Glutamatergic neuron (in vitro differentiated cells): ENCODE data around the gene CEMIP. TPM values are rescaled to one million over a fixed set of nuclear protein-coding genes. Genes with fewer than 3 reads are reported as not detected.

Experiments used
- DNase-seq: peaks from one replicate; pipeline ENCODE4 v3.0.0; 2022
- H3K27ac Mint-ChIP-seq: one replicate; pipeline ENCODE4 v1.8.0; 2020; ENCODE audit warnings: mild to moderate bottlenecking, mixed read lengths, inconsistent platforms; ENCODE audit not compliant: unreplicated experiment
- H3K27me3 Mint-ChIP-seq: one replicate; pipeline ENCODE4 v1.8.0; 2020; ENCODE audit warnings: mild to moderate bottlenecking, moderate library complexity, mixed read lengths, inconsistent platforms; ENCODE audit not compliant: unreplicated experiment
- H3K36me3 Mint-ChIP-seq: one replicate; pipeline ENCODE4 v1.8.0; 2020; ENCODE audit warnings: mild to moderate bottlenecking, mixed read lengths, inconsistent platforms; ENCODE audit not compliant: unreplicated experiment
- H3K4me1 Mint-ChIP-seq: one replicate; pipeline ENCODE4 v1.8.0; 2020; ENCODE audit warnings: mild to moderate bottlenecking, low read depth, mixed read lengths, inconsistent platforms; ENCODE audit not compliant: unreplicated experiment
- H3K4me3 Mint-ChIP-seq: one replicate; pipeline ENCODE4 v1.8.0; 2020; ENCODE audit warnings: mild to moderate bottlenecking, mixed read lengths, inconsistent platforms; ENCODE audit not compliant: unreplicated experiment
- H3K9me3 Mint-ChIP-seq: one replicate; pipeline ENCODE4 v1.8.0; 2020; ENCODE audit warnings: mild to moderate bottlenecking, moderate library complexity, mixed read lengths, inconsistent platforms; ENCODE audit not compliant: unreplicated experiment
- CTCF ChIP-seq: fragments of 200-600 bp; sonication (generic); IDR thresholded peaks from one replicate; pipeline ENCODE4 v1.5.0; 2021; ENCODE audit not compliant: partially characterized antibody, unreplicated experiment
- total RNA-seq: library from RNA; stranded (reverse); fragmentation: NEBNext Ultra II Directional; extraction: Animal tissue kit (Norgen Biotek cat#: 25700); gene quantifications from one replicate; pipeline ENCODE4 v1.2.1, GENCODE V29; 2021; ENCODE audit not compliant: unreplicated experiment

CEMIP gene
- total RNA-seq, 1 donor from 2014 or later, result 0.25 TPM

- H3K27ac Mint-ChIP-seq, result no peak overlapping the region
- DNase-seq, result no peak
- no peaks in the 10 kb centered on the region for H3K36me3 Mint-ChIP-seq
- H3K9me3 Mint-ChIP-seq, result peaks cover 3% of the 10 kb centered on the region
- no peak for TF ChIP-seq CTCF
- H3K27me3 Mint-ChIP-seq, result no peaks in the 10 kb centered on the region
- no peak overlapping the region for H3K4me3 Mint-ChIP-seq
- peaks cover 4% of the 10 kb centered on the region for H3K4me1 Mint-ChIP-seq
Observed at GRCh38 chr15:80817901-80818300, 38.7 kb downstream of the CEMIP start.

GRCh38 chr15:80819001-80819400 lies 39.8 kb downstream of the CEMIP start:
- H3K9me3 Mint-ChIP-seq, result peaks cover 3% of the 10 kb centered on the region
- no peak overlapping the region for H3K27ac Mint-ChIP-seq
- H3K4me3 Mint-ChIP-seq, result no peak overlapping the region
- H3K27me3 Mint-ChIP-seq, result no peaks in the 10 kb centered on the region
- no peak for TF ChIP-seq CTCF
- H3K4me1 Mint-ChIP-seq, result peaks cover 7% of the 10 kb centered on the region
- no peak for DNase-seq
- no peaks in the 10 kb centered on the region for H3K36me3 Mint-ChIP-seq

DNA sequence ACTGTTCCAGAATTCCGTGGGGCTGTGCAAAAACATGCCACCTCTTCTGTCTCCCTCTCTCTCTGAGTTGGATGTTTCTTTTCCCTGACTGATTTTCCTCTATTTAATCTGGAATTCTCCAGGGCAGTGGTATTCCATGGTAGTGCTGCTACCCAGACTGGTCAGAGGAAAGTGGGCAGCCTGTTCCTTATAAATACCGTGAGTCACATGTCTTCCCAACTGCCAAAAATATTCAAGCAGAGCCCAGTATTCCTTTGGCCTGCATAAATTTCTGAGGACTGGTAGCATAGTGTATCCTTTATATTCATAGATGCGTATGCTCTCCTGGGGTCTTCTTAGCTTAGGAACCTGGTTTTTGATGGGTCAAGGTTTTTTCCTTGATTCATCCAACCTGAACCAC lies 40.9 kb downstream of the CEMIP start:
- Mint-ChIP-seq H3K27ac (no peak overlapping the region), H3K9me3 (peaks cover 1% of the 10 kb centered on the region), H3K4me1 (peaks cover 10% of the 10 kb centered on the region), H3K36me3 (no peaks in the 10 kb centered on the region), H3K4me3 (no peak overlapping the region), H3K27me3 (peaks cover 5% of the 10 kb centered on the region)
- TF ChIP-seq CTCF, result no peak
- no peak for DNase-seq

DNA sequence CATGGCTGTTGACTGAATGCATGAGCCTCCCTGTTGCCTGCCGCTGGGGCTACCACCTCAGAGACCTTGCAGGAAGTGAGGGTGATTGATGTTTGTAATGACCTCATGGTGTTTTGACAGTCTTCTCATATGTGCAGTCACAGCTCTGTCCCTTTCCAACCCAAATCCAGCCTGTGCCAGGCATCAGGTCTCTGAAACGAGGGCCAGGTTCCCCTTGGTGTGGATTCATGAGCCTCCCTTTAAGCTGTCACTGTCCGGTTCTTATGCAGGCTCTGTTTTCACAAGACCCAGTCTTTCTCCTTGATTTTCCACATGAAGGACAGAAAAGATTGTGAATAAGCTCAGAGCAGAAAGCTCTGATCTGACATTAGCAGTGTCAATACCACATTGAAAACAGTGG lies 43.1 kb downstream of the CEMIP start:
- Mint-ChIP-seq H3K27ac (no peak overlapping the region), H3K4me3 (no peak overlapping the region), H3K4me1 (peaks cover 10% of the 10 kb centered on the region), H3K36me3 (no peaks in the 10 kb centered on the region), H3K27me3 (peaks cover 6% of the 10 kb centered on the region), H3K9me3 (peaks cover 1% of the 10 kb centered on the region)
- no peak for DNase-seq
- TF ChIP-seq CTCF, result no peak

- no peak overlapping the region for H3K4me3 Mint-ChIP-seq
- H3K27ac Mint-ChIP-seq, result no peak overlapping the region
- no peak for TF ChIP-seq CTCF
- peaks cover 10% of the 10 kb centered on the region for H3K4me1 Mint-ChIP-seq
- H3K27me3 Mint-ChIP-seq, result peaks cover 6% of the 10 kb centered on the region
- no peaks in the 10 kb centered on the region for H3K9me3 Mint-ChIP-seq
- no peaks in the 10 kb centered on the region for H3K36me3 Mint-ChIP-seq
- DNase-seq, result no peak
Observed at GRCh38 chr15:80822676-80823075, 43.5 kb downstream of the CEMIP start.
